ENCODE results near the gene ADGRG6. TPM values are rescaled to one million over a fixed set of nuclear protein-coding genes. Genes with fewer than 3 reads are reported as not detected.

The ADGRG6 gene
- polyA plus RNA-seq, 1 experiment, result 25.4 TPM

- POLR2A ChIA-PET, result no interaction called here
- no peak overlapping the region for H3K4me3 ChIP-seq (ENCODE audit: low read depth, low read length)
- DNase-seq (ENCODE audit: low read depth), result no peak
- H3K27me3 ChIP-seq (ENCODE audit: control insufficient read depth, insufficient read depth, low read length), result no peaks in the 10 kb centered on the region
- H3K36me3 ChIP-seq (ENCODE audit: control insufficient read depth, insufficient read depth, low read length), result peaks cover 2% of the 10 kb centered on the region
- CTCF ChIA-PET, result interaction anchor here (1.3 kb wide), 1 partner anchor 472 kb away, joined by 3 read pairs; no protein-coding TSS in a partner anchor
- TF ChIP-seq CTCF (IDR thresholded peaks at IDR 0.05; ENCODE audit: insufficient read depth, low read depth, low read length), result no peak
Observed at GRCh38 chr6:142399739-142400138, 97.9 kb downstream of the ADGRG6 start.

GRCh38 chr6:142400495-142400894 is 98.7 kb downstream of the ADGRG6 start:
- Histone ChIP-seq H3K36me3 (ENCODE audit: control insufficient read depth, insufficient read depth, low read length) (peaks cover 2% of the 10 kb centered on the region), H3K4me3 (ENCODE audit: low read depth, low read length) (no peak overlapping the region), H3K27me3 (ENCODE audit: control insufficient read depth, insufficient read depth, low read length) (no peaks in the 10 kb centered on the region)
- ChIA-PET POLR2A (no interaction called here), CTCF (interaction anchor here (1.3 kb wide), 1 partner anchor 472 kb away, joined by 3 read pairs; no protein-coding TSS in a partner anchor)
- DNase-seq (ENCODE audit: low read depth), result no peak
- TF ChIP-seq CTCF (IDR thresholded peaks at IDR 0.05; ENCODE audit: insufficient read depth, low read depth, low read length), result no peak

GRCh38 chr6:142401838-142402237 is 100.0 kb downstream of the ADGRG6 start:
- CTCF ChIA-PET, result no interaction called here
- Histone ChIP-seq H3K27me3 (ENCODE audit: control insufficient read depth, insufficient read depth, low read length) (no peaks in the 10 kb centered on the region), H3K36me3 (ENCODE audit: control insufficient read depth, insufficient read depth, low read length) (peaks cover 2% of the 10 kb centered on the region), H3K4me3 (ENCODE audit: low read depth, low read length) (no peak overlapping the region)
- POLR2A ChIA-PET, result no interaction called here
- TF ChIP-seq CTCF (IDR thresholded peaks at IDR 0.05; ENCODE audit: insufficient read depth, low read depth, low read length), result no peak
- no peak for DNase-seq (ENCODE audit: low read depth)

GRCh38 chr6:142404751-142405150 is 102.9 kb downstream of the ADGRG6 start:
- H3K36me3 ChIP-seq (ENCODE audit: control insufficient read depth, insufficient read depth, low read length), result peaks cover 2% of the 10 kb centered on the region
- DNase-seq (ENCODE audit: low read depth), result no peak
- no peak for TF ChIP-seq CTCF (IDR thresholded peaks at IDR 0.05; ENCODE audit: insufficient read depth, low read depth, low read length)
- CTCF ChIA-PET, result interaction anchor here (0.7 to 1.4 kb wide), 2 partner anchors 10 to 13 kb away, joined by 3 read pairs; no protein-coding TSS in a partner anchor
- H3K4me3 ChIP-seq (ENCODE audit: low read depth, low read length), result no peak overlapping the region
- H3K27me3 ChIP-seq (ENCODE audit: control insufficient read depth, insufficient read depth, low read length), result no peaks in the 10 kb centered on the region
- POLR2A ChIA-PET, result interaction anchor here (0.7 kb wide), 1 partner anchor 9 kb away, joined by 3 read pairs; no protein-coding TSS in a partner anchor

GRCh38 chr6:142406131-142406530 is 104.3 kb downstream of the ADGRG6 start:
- Histone ChIP-seq H3K4me3 (ENCODE audit: low read depth, low read length) (no peak overlapping the region), H3K27me3 (ENCODE audit: control insufficient read depth, insufficient read depth, low read length) (no peaks in the 10 kb centered on the region), H3K36me3 (ENCODE audit: control insufficient read depth, insufficient read depth, low read length) (peaks cover 2% of the 10 kb centered on the region)
- no peak for TF ChIP-seq CTCF (IDR thresholded peaks at IDR 0.05; ENCODE audit: insufficient read depth, low read depth, low read length)
- no peak for DNase-seq (ENCODE audit: low read depth)
- POLR2A ChIA-PET, result no interaction called here
- CTCF ChIA-PET, result no interaction called here

All from BJ (cell line).